GM21825 (cell line): ENCODE measurements around the gene AHSP.
"Not testable (repeated sequence)": the region's sequence is repeated elsewhere in the genome, so short reads cannot be mapped to it uniquely, and the experiment has no call there.

ENCODE experiments used
- ATAC-seq: cut with Tn5 transposase; IDR thresholded peaks from one replicate; pipeline ENCODE4 v1.9.1; 2021; ENCODE audit warnings: mild to moderate bottlenecking, moderate library complexity; ENCODE audit not compliant: unreplicated experiment

Gene AHSP

GRCh38 chr16:31529937-31530312, 2.2 kb downstream of the AHSP start:
- ATAC-seq, result no peak

- ATAC-seq, result no peak
Observed at GRCh38 chr16:31530405-31530804, 2.7 kb downstream of the AHSP start.

GRCh38 chr16:31531096-31531495, 3.4 kb downstream of the AHSP start:
- ATAC-seq, result no peak

GRCh38 chr16:31532120-31532519, 4.4 kb downstream of the AHSP start:
- no peak for ATAC-seq

- ATAC-seq, result no peak
Observed at GRCh38 chr16:31532896-31533295, 5.2 kb downstream of the AHSP start.

- no peak for ATAC-seq
Observed at GRCh38 chr16:31535737-31536136, 8.0 kb downstream of the AHSP start.

GRCh38 chr16:31536804-31537361, 9.2 kb downstream of the AHSP start:
- no peak for ATAC-seq

GRCh38 chr16:31537362-31538242, 9.9 kb downstream of the AHSP start:
- ATAC-seq, result no peak

GRCh38 chr16:31538243-31538598, 10.5 kb downstream of the AHSP start:
- not testable (repeated sequence) for ATAC-seq

- ATAC-seq, result not testable (repeated sequence)
Observed at GRCh38 chr16:31539762-31540161, 12.1 kb downstream of the AHSP start.

- no peak for ATAC-seq
Observed at GRCh38 chr16:31542763-31543162, 15.1 kb downstream of the AHSP start.

GRCh38 chr16:31561426-31562233, 33.9 kb downstream of the AHSP start:
- ATAC-seq, result no peak

GRCh38 chr16:31568577-31569359, 41.1 kb downstream of the AHSP start:
- no peak for ATAC-seq

GRCh38 chr16:31569360-31569717, 41.6 kb downstream of the AHSP start:
- ATAC-seq, result no peak

- no peak for ATAC-seq
Observed at GRCh38 chr16:31572821-31573220, 45.1 kb downstream of the AHSP start.

GRCh38 chr16:31574159-31574558, 46.5 kb downstream of the AHSP start:
- ATAC-seq, result not testable (repeated sequence)

- no peak for ATAC-seq
Observed at GRCh38 chr16:31577411-31577810, 49.7 kb downstream of the AHSP start.
